Measurements from ENCODE around the gene WIF1. TPM values are rescaled to one million over a fixed set of nuclear protein-coding genes. Genes with fewer than 3 reads are reported as not detected.

WIF1 gene
- total RNA-seq, 4 donors from 2014 or later, result not detected

DNA sequence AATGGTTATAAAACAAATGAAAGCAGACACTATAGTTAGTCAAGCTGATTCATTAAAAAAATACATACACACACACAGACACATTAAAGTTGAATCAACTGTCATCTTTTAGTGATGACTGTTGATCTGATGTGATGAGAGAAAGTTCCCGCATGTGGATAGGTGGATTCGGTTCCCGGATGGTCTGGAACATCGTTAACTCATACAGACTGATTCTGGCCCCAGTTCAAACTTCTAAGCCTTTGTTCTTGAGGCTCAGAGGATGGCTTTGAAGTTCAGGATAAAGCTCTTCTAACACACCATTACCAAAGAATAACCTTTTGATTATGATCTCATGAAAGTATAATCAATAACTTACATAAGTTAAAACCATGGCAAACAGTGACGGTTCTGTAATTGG is 27.5 kb downstream of the WIF1 start:
- Histone ChIP-seq H3K27ac (no peak overlapping the region), H3K9me3 (no peaks in the 10 kb centered on the region), H3K4me3 (no peak overlapping the region), H3K36me3 (no peaks in the 10 kb centered on the region), H3K27me3 (peaks cover 0 to 28% of the 10 kb centered on the region in 2 donors), H3K4me1 (no peaks in the 10 kb centered on the region)
- TF ChIP-seq POLR2A (IDR thresholded peaks at IDR 0.05), result no peak
- TF ChIP-seq, protein P1, sequence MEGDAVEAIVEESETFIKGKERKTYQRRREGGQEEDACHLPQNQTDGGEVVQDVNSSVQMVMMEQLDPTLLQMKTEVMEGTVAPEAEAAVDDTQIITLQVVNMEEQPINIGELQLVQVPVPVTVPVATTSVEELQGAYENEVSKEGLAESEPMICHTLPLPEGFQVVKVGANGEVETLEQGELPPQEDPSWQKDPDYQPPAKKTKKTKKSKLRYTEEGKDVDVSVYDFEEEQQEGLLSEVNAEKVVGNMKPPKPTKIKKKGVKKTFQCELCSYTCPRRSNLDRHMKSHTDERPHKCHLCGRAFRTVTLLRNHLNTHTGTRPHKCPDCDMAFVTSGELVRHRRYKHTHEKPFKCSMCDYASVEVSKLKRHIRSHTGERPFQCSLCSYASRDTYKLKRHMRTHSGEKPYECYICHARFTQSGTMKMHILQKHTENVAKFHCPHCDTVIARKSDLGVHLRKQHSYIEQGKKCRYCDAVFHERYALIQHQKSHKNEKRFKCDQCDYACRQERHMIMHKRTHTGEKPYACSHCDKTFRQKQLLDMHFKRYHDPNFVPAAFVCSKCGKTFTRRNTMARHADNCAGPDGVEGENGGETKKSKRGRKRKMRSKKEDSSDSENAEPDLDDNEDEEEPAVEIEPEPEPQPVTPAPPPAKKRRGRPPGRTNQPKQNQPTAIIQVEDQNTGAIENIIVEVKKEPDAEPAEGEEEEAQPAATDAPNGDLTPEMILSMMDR (IDR thresholded peaks at IDR 0.05), result no peak
- TF ChIP-seq EP300 (IDR thresholded peaks at IDR 0.05), result no peak
- 41 to 42% methylated on average over 5 of the region's 5 CpGs for WGBS, 2 donors
- no peak for DNase-seq (ENCODE audit: low spot score in 2 of 2)

DNA sequence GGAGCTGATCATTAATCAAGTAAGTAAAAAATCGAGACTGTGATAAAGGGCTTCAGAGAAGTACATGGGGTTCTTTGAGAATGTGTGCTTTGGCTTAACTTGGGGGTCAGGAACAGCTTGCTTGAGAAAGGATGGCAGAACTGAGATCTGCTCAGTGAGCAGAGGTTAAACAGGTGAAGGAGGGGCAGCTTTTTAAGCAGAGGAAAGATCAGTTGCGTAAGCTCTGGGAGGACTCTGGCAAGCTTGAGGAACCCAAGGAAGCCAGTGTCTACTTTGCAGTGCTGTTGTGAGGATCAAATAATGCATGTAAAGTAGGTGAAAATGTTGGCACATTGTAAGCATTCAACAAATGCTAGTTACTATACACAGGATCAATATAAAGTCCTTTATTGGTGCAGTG is 30.6 kb downstream of the WIF1 start:
- no peaks in the 10 kb centered on the region for H3K4me1 ChIP-seq

DNA sequence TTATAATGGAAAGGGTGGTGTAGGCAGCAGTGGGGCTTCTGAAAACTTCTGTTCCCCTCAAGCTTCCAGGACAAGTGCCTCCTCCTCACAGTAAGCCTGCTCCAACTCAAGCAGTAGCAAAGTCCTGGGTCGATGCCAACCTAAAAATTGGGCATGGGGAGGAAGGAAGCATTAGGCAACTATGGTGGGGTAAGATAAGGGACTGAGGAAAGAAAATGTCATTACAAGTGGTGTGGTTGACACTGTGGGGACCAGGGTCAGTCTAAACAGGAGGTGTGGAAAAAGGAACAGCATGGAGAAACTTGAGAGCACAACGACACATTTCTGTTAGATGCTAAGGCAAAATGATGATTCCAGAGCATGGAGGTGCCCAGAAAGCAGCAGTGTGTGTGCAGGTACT is 34.9 kb downstream of the WIF1 start:
- Histone ChIP-seq H3K9me3 (no peaks in the 10 kb centered on the region), H3K27me3 (peaks cover 0 to 14% of the 10 kb centered on the region in 2 donors), H3K36me3 (no peaks in the 10 kb centered on the region), H3K4me3 (no peak overlapping the region), H3K4me1 (peaks cover 0 to 7% (median 0%) of the 10 kb centered on the region in 4 donors), H3K27ac (no peak overlapping the region)
- DNase-seq (ENCODE audit: low spot score in 2 of 2), result no peak
- TF ChIP-seq, protein P1 (IDR thresholded peaks at IDR 0.05), result no peak
- TF ChIP-seq POLR2A (IDR thresholded peaks at IDR 0.05), result no peak
- no peak for TF ChIP-seq EP300 (IDR thresholded peaks at IDR 0.05)
- WGBS, 2 donors, result 65 to 71% methylated on average over 2 of the region's 2 CpGs

More for the DNA sequence above, 30.6 kb downstream of the WIF1 start:
- H3K36me3 ChIP-seq, result no peaks in the 10 kb centered on the region
- H3K27ac ChIP-seq, result no peak overlapping the region
- WGBS, 2 donors, result 71 to 79% methylated on average over 2 of the region's 2 CpGs
- peaks cover 0 to 28% of the 10 kb centered on the region in 2 donors for H3K27me3 ChIP-seq
- H3K9me3 ChIP-seq, result no peaks in the 10 kb centered on the region
- TF ChIP-seq EP300 (IDR thresholded peaks at IDR 0.05), result no peak
- TF ChIP-seq, protein P1 (IDR thresholded peaks at IDR 0.05), result no peak
- no peak for TF ChIP-seq POLR2A (IDR thresholded peaks at IDR 0.05)
- no peak for DNase-seq (ENCODE audit: low spot score in 2 of 2)
- no peak overlapping the region for H3K4me3 ChIP-seq

DNA sequence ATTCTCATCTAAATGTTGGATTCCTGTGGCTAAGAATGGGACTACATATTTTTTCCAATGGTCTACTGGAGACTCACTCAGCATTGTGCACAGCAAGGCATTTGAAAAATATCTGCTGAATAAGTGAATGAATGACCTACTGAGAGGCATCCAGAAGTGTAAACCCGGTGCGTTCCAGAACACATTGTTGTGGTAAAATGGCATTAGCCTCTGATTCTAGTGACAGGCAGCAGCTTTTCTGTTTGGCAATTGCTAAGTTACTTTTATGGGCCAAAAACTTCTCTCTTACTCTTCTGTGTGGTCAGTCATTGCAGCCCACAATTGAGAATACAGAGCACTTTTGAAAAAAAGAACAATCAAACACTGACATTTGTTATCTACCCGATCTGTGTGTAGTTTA is 36.5 kb downstream of the WIF1 start:
- TF ChIP-seq, protein P1 (IDR thresholded peaks at IDR 0.05), result no peak
- TF ChIP-seq EP300 (IDR thresholded peaks at IDR 0.05) (no peak), POLR2A (IDR thresholded peaks at IDR 0.05) (no peak)
- no peaks in the 10 kb centered on the region for H3K36me3 ChIP-seq
- H3K4me1 ChIP-seq, result peaks cover 0 to 7% (median 0%) of the 10 kb centered on the region in 4 donors
- H3K27ac ChIP-seq, result no peak overlapping the region
- WGBS, 2 donors, result 51 to 58% methylated on average over 3 of the region's 3 CpGs
- no peaks in the 10 kb centered on the region for H3K9me3 ChIP-seq
- DNase-seq (ENCODE audit: low spot score in 2 of 2), result no peak
- H3K4me3 ChIP-seq, result no peak overlapping the region
- H3K27me3 ChIP-seq, result no peaks in the 10 kb centered on the region

DNA sequence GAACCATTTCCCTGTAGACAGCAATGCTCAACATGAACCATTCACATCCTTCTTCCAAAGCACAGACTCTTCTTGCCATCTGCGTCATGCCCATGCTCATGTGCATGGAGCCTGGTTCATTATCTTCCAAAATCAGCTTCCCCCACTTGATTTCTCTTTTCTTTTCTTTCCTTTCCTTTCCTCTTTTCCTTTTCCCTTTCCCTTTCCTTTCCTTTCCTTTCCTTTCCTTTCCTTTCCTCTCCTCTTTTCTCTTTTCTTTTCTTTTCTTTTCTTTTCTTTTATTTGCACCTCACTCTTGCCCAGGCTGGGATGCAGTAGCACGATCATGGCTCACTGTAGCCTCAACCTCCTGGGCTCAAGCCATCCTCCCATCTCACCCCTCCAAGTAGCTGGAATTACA is 37.5 kb downstream of the WIF1 start:
- Histone ChIP-seq H3K4me1 (peaks cover 0 to 7% (median 0%) of the 10 kb centered on the region in 4 donors), H3K27me3 (no peaks in the 10 kb centered on the region), H3K4me3 (no peak overlapping the region), H3K9me3 (no peaks in the 10 kb centered on the region), H3K36me3 (no peaks in the 10 kb centered on the region), H3K27ac (no peak overlapping the region)
- DNase-seq (ENCODE audit: low spot score in 2 of 2), result no peak
- TF ChIP-seq, protein P1 (IDR thresholded peaks at IDR 0.05), result no peak
- no peak for TF ChIP-seq EP300 (IDR thresholded peaks at IDR 0.05)
- no peak for TF ChIP-seq POLR2A (IDR thresholded peaks at IDR 0.05)
- WGBS, 2 donors, result 85 to 87% methylated on average over 2 of the region's 2 CpGs
